Neural cell (in vitro differentiated cells): Measurements from ENCODE around the gene SIL1. TPM values are rescaled to one million over a fixed set of nuclear protein-coding genes. Genes with fewer than 3 reads are reported as not detected.

Experiments
- H2AFZ ChIP-seq: fragments of 200-600, 300-800 bp; sonication (generic), shearing (Covaris generic); 2 replicates; pipeline ENCODE4 v1.6.0; 2014; ENCODE audit warnings: low read depth, mild to moderate bottlenecking, antibody characterized with exemption, low read length, moderate library complexity
- H3F3A ChIP-seq: fragments of 200-600 bp; shearing (Covaris generic); 2 replicates; pipeline ENCODE4 v1.6.1; 2016; ENCODE audit warnings: mild to moderate bottlenecking, moderate library complexity, mixed read lengths, antibody characterized with exemption, low read length; ENCODE audit not compliant: insufficient read depth, poor library complexity, severe bottlenecking
- H3K27ac ChIP-seq: fragments of 200-600, 300-800 bp; sonication (generic), shearing (Covaris generic); 2 replicates; pipeline ENCODE4 v1.5.1; 2014; ENCODE audit warnings: mild to moderate bottlenecking, low read length, moderate library complexity
- H3K27me3 ChIP-seq: fragments of 300-800, 200-600 bp; sonication (generic), shearing (Covaris generic); 2 replicates; pipeline ENCODE4 v1.6.0; 2014; ENCODE audit warnings: mild to moderate bottlenecking, low read depth, low read length, moderate library complexity; ENCODE audit not compliant: insufficient read depth
- H3K36me3 ChIP-seq: fragments of 300-800, 200-600 bp; sonication (generic), shearing (Covaris generic); 2 replicates; pipeline ENCODE4 v1.5.1; 2014; ENCODE audit warnings: mild to moderate bottlenecking, antibody characterized with exemption, low read length, moderate library complexity; ENCODE audit not compliant: insufficient read depth
- H3K4me2 ChIP-seq: fragments of 300-800, 200-600 bp; sonication (generic), shearing (Covaris generic); 2 replicates; pipeline ENCODE4 v1.6.0; 2014; ENCODE audit warnings: mild to moderate bottlenecking, low read length
- H3K4me3 ChIP-seq: fragments of 300-800, 200-600 bp; sonication (generic), shearing (Covaris generic); 2 replicates; pipeline ENCODE4 v1.5.1; 2014; ENCODE audit warnings: mild to moderate bottlenecking, low read length, moderate library complexity
- H3K79me2 ChIP-seq: fragments of 200-600 bp; shearing (Covaris generic); replicated peaks from 2 replicates; pipeline ENCODE4 v1.6.0; 2014; ENCODE audit warnings: mild to moderate bottlenecking, low read length, moderate library complexity; ENCODE audit not compliant: insufficient read depth
- H3K9ac ChIP-seq: fragments of 300-800, 200-600 bp; sonication (generic), shearing (Covaris generic); 2 replicates; pipeline ENCODE4 v1.6.1; 2016; ENCODE audit warnings: mild to moderate bottlenecking, low read length, mixed read lengths
- H3K9me2 ChIP-seq: fragments of 200-600 bp; shearing (Covaris generic); 2 replicates; pipeline ENCODE4 v1.6.1; 2016; ENCODE audit warnings: mild to moderate bottlenecking, low read length, mixed read lengths; ENCODE audit not compliant: insufficient read depth
- H3K9me3 ChIP-seq: fragments of 200-600, 300-800 bp; sonication (generic), shearing (Covaris generic); 2 replicates; pipeline ENCODE4 v1.6.1; 2016; ENCODE audit warnings: mild to moderate bottlenecking, mixed run types, low read length, moderate library complexity, mixed read lengths
- H4K20me1 ChIP-seq: fragments of 200-600 bp; shearing (Covaris generic); 2 replicates; pipeline ENCODE4 v1.6.1; 2016; ENCODE audit warnings: mild to moderate bottlenecking, mixed run types; ENCODE audit not compliant: insufficient read depth
- CTCF ChIP-seq: fragments of 450-650 bp; IDR thresholded peaks from 2 replicates; pipeline ENCODE4 v1.5.1; 2014; ENCODE audit warnings: antibody characterized with exemption, mild to moderate bottlenecking, moderate library complexity; ENCODE audit not compliant: poor library complexity, severe bottlenecking
- EP300 ChIP-seq: fragments of 450-650 bp; conservative IDR thresholded peaks from 2 replicates; pipeline ENCODE4 v1.6.1; 2014; ENCODE audit warnings: antibody characterized with exemption, mild to moderate bottlenecking, moderate library complexity; ENCODE audit not compliant: poor library complexity, severe bottlenecking
- EZH2 ChIP-seq: fragments of 200-600, 300-800 bp; shearing (Covaris generic), sonication (generic); IDR thresholded peaks from 2 replicates; pipeline ENCODE4 v1.6.1; 2014; ENCODE audit warnings: antibody characterized with exemption, low read length, borderline replicate concordance, mild to moderate bottlenecking; ENCODE audit not compliant: insufficient read depth, poor library complexity, severe bottlenecking
- MXI1 ChIP-seq: fragments of 450-650 bp; conservative IDR thresholded peaks from 2 replicates; pipeline ENCODE4 v1.6.1; 2014; ENCODE audit warnings: antibody characterized with exemption, mild to moderate bottlenecking; ENCODE audit not compliant: poor library complexity, severe bottlenecking
- POLR2AphosphoS5 ChIP-seq: IDR thresholded peaks from 2 replicates; pipeline ENCODE4 v1.6.1; 2012
- RAD21 ChIP-seq: fragments of 450-650 bp; conservative IDR thresholded peaks from 2 replicates; pipeline ENCODE4 v1.6.1; 2014; ENCODE audit warnings: antibody characterized with exemption, mild to moderate bottlenecking, moderate library complexity
- REST ChIP-seq: IDR thresholded peaks from 2 replicates; pipeline ENCODE4 v1.6.1; 2012; ENCODE audit warnings: borderline replicate concordance
- SMC3 ChIP-seq: fragments of 450-650 bp; conservative IDR thresholded peaks from 2 replicates; pipeline ENCODE4 v1.6.1; 2014; ENCODE audit warnings: antibody characterized with exemption, mild to moderate bottlenecking, moderate library complexity; ENCODE audit not compliant: poor library complexity
- TAF1 ChIP-seq: IDR thresholded peaks from 2 replicates; pipeline ENCODE4 v1.6.1; 2012; ENCODE audit warnings: low read depth
- polyA plus RNA-seq: library from polyadenylated mRNA; depleted of rRNA; stranded (reverse); fragments of >200 nt; gene quantifications from 2 replicates; pipeline ENCODE4 v1.2.3, GENCODE V29; 2014

SIL1 gene
- polyA plus RNA-seq, 1 donor from 2014 or later = 4.7 TPM

GRCh38 chr5:138934971-138935370 lies 263.2 kb downstream of the SIL1 start:
- no peak overlapping the region for H2AFZ ChIP-seq
- no peak overlapping the region for H3K9ac ChIP-seq
- H3K79me2 ChIP-seq = no peaks in the 10 kb centered on the region
- no peak for TF ChIP-seq EP300
- no peak for TF ChIP-seq REST
- TF ChIP-seq SMC3 = no peak
- no peak for TF ChIP-seq POLR2AphosphoS5
- TF ChIP-seq CTCF = no peak
- no peak for TF ChIP-seq MXI1
- no peak for TF ChIP-seq EZH2
- TF ChIP-seq RAD21 = no peak
- no peak for TF ChIP-seq TAF1
- no peaks in the 10 kb centered on the region for H3K9me3 ChIP-seq
- H4K20me1 ChIP-seq = no peaks in the 10 kb centered on the region
- H3K4me3 ChIP-seq = no peak overlapping the region
- no peaks in the 10 kb centered on the region for H3K27me3 ChIP-seq
- no peaks in the 10 kb centered on the region for H3F3A ChIP-seq
- H3K36me3 ChIP-seq = no peaks in the 10 kb centered on the region
- no peak overlapping the region for H3K27ac ChIP-seq
- H3K9me2 ChIP-seq = no peaks in the 10 kb centered on the region
- H3K4me2 ChIP-seq = no peak overlapping the region

- no peak overlapping the region for H3K9ac ChIP-seq
- H2AFZ ChIP-seq = no peak overlapping the region
- H3F3A ChIP-seq = no peaks in the 10 kb centered on the region
- H3K4me2 ChIP-seq = no peak overlapping the region
- H3K27ac ChIP-seq = no peak overlapping the region
- no peaks in the 10 kb centered on the region for H3K36me3 ChIP-seq
- H3K27me3 ChIP-seq = no peaks in the 10 kb centered on the region
- H3K79me2 ChIP-seq = no peaks in the 10 kb centered on the region
- no peaks in the 10 kb centered on the region for H3K9me3 ChIP-seq
- no peaks in the 10 kb centered on the region for H4K20me1 ChIP-seq
- no peak overlapping the region for H3K4me3 ChIP-seq
- TF ChIP-seq EZH2 = no peak
- H3K9me2 ChIP-seq = no peaks in the 10 kb centered on the region
These were observed 264.5 kb downstream of the SIL1 start for GRCh38 chr5:138933522-138934290.
